GM19438 (cell line): ENCODE results near the gene RABL3.
"Not testable (repeated sequence)": the region's sequence is repeated elsewhere in the genome, so short reads cannot be mapped to it uniquely, and the experiment has no call there.

ENCODE experiments used
- ATAC-seq: cut with Tn5 transposase; IDR thresholded peaks from one replicate; pipeline ENCODE4 v1.9.1; 2021; ENCODE audit warnings: low read depth; ENCODE audit not compliant: unreplicated experiment

Gene RABL3

GRCh38 chr3:120742198-120742848 is at the start of gene RABL3, which contains the start of gene GTF2E1:
RABL3 (minus strand) TSS chr3:120742516; CDS start chr3:120742507, 9 bp downstream.
GTF2E1 (plus strand) TSS chr3:120742744; CDS start chr3:120750553, 7,809 bp downstream.
- ATAC-seq, result peak; percentile 98

GRCh38 chr3:120791913-120792312 is 49.6 kb upstream of the RABL3 start:
- no peak for ATAC-seq

- ATAC-seq, result no peak
These were observed 48.7 kb upstream of the RABL3 start for GRCh38 chr3:120791010-120791409.

- peak; percentile 54 for ATAC-seq
These were observed 43.5 kb upstream of the RABL3 start for GRCh38 chr3:120785832-120786231.

- ATAC-seq, result peak; percentile 86
These were observed 38.7 kb upstream of the RABL3 start for GRCh38 chr3:120780977-120781376.

- ATAC-seq, result no peak
These were observed 36.5 kb upstream of the RABL3 start for GRCh38 chr3:120778776-120779175.

- no peak for ATAC-seq
These were observed 33.1 kb upstream of the RABL3 start for GRCh38 chr3:120775411-120775810.

- no peak for ATAC-seq
These were observed 31.6 kb upstream of the RABL3 start for GRCh38 chr3:120773932-120774331.

- ATAC-seq, result no peak
These were observed 29.8 kb upstream of the RABL3 start for GRCh38 chr3:120772081-120772480.

- ATAC-seq, result no peak
These were observed 28.6 kb upstream of the RABL3 start for GRCh38 chr3:120770891-120771290.

- ATAC-seq, result no peak
These were observed 27.1 kb upstream of the RABL3 start for GRCh38 chr3:120769436-120769835.

GRCh38 chr3:120767106-120767505 is 24.8 kb upstream of the RABL3 start:
- ATAC-seq, result no peak

GRCh38 chr3:120766576-120766975 is 24.3 kb upstream of the RABL3 start:
- ATAC-seq, result no peak

GRCh38 chr3:120765830-120766493 is 23.6 kb upstream of the RABL3 start:
- peak; percentile 73 for ATAC-seq

- ATAC-seq, result no peak
These were observed 21.9 kb upstream of the RABL3 start for GRCh38 chr3:120764206-120764605.

GRCh38 chr3:120763601-120764000 is 21.3 kb upstream of the RABL3 start:
- peak; percentile 60 for ATAC-seq

GRCh38 chr3:120762615-120763014 is 20.3 kb upstream of the RABL3 start:
- ATAC-seq, result no peak

- ATAC-seq, result not testable (repeated sequence)
These were observed 16.2 kb upstream of the RABL3 start for GRCh38 chr3:120758551-120758950.

- no peak for ATAC-seq
These were observed 13.7 kb upstream of the RABL3 start for GRCh38 chr3:120756061-120756460.

GRCh38 chr3:120753810-120754209 is 11.5 kb upstream of the RABL3 start:
- no peak for ATAC-seq

GRCh38 chr3:120752865-120753264 is 10.5 kb upstream of the RABL3 start:
- ATAC-seq, result no peak

GRCh38 chr3:120752230-120752629 is 9.9 kb upstream of the RABL3 start:
- ATAC-seq, result no peak
